GM23338 (cell line): ENCODE data around the gene MRGPRG. TPM values are rescaled to one million over a fixed set of nuclear protein-coding genes. Genes with fewer than 3 reads are reported as not detected.

Experiments
- ATAC-seq: fragments of 200-7000 bp; cut with Tn5 transposase; 3 replicates; pipeline ENCODE4 v1.9.1; 2020
- DNase-seq: peaks from one replicate; pipeline ENCODE4 v3.0.0-alpha.2; 2015; ENCODE audit warnings: low spot score
- H2AFZ ChIP-seq: fragments of 200-600 bp; sonication (generic); 2 replicates; pipeline ENCODE4 v1.8.0; 2016; ENCODE audit warnings: antibody characterized with exemption, mild to moderate bottlenecking, moderate library complexity
- H3F3A ChIP-seq: fragments of 200-600 bp; sonication (generic); replicated peaks from 2 replicates; pipeline ENCODE4 v1.8.0; 2017; ENCODE audit warnings: antibody characterized with exemption, mixed run types, low read depth
- H3K27ac ChIP-seq: fragments of 200-600 bp; sonication (generic); 2 replicates; pipeline ENCODE4 v1.6.1; 2016; ENCODE audit warnings: low read depth
- H3K27me3 ChIP-seq: fragments of 200-600 bp; sonication (generic); 2 replicates; pipeline ENCODE4 v1.8.0; 2016; ENCODE audit warnings: mild to moderate bottlenecking, mixed run types, moderate library complexity; ENCODE audit not compliant: insufficient read depth
- H3K36me3 ChIP-seq: fragments of 200-600 bp; sonication (generic); 2 replicates; pipeline ENCODE4 v1.8.0; 2016; ENCODE audit warnings: mild to moderate bottlenecking; ENCODE audit not compliant: insufficient read depth
- H3K4me1 ChIP-seq: fragments of 200-600 bp; sonication (generic); 2 replicates; pipeline ENCODE4 v1.8.0; 2016; ENCODE audit warnings: mild to moderate bottlenecking, moderate library complexity; ENCODE audit not compliant: insufficient read depth
- H3K4me2 ChIP-seq: fragments of 200-600 bp; sonication (generic); 2 replicates; pipeline ENCODE4 v1.7.1; 2017; ENCODE audit warnings: mixed run types
- H3K4me3 ChIP-seq: fragments of 200-600 bp; sonication (generic); 2 replicates; pipeline ENCODE4 v1.6.1; 2016; ENCODE audit warnings: mixed run types
- H3K79me2 ChIP-seq: fragments of 200-600 bp; sonication (generic); replicated peaks from 2 replicates; pipeline ENCODE4 v1.8.0; 2017; ENCODE audit warnings: mild to moderate bottlenecking; ENCODE audit not compliant: insufficient read depth
- H3K9me2 ChIP-seq: fragments of 200-600 bp; sonication (generic); 2 replicates; pipeline ENCODE4 v1.8.0; 2017; ENCODE audit not compliant: insufficient read depth
- H4K20me1 ChIP-seq: fragments of 200-600 bp; sonication (generic); replicated peaks from 2 replicates; pipeline ENCODE4 v1.8.0; 2017; ENCODE audit warnings: mild to moderate bottlenecking; ENCODE audit not compliant: insufficient read depth
- H3K27ac Mint-ChIP-seq: 2 replicates; pipeline ENCODE4 v1.8.0; 2020; ENCODE audit warnings: inconsistent platforms, mild to moderate bottlenecking, moderate library complexity, mixed read lengths
- H3K27me3 Mint-ChIP-seq: 3 replicates; pipeline ENCODE4 v1.8.0; 2022; ENCODE audit warnings: low read depth, mild to moderate bottlenecking, moderate library complexity, mixed read lengths, inconsistent platforms; ENCODE audit not compliant: insufficient read depth, poor library complexity
- H3K36me3 Mint-ChIP-seq: 3 replicates; pipeline ENCODE4 v1.8.0; 2021; ENCODE audit warnings: low read depth, mild to moderate bottlenecking, inconsistent platforms, moderate library complexity, mixed read lengths
- H3K4me1 Mint-ChIP-seq: 3 replicates; pipeline ENCODE4 v1.8.0; 2020; ENCODE audit warnings: mild to moderate bottlenecking, inconsistent platforms, mixed read lengths
- H3K4me3 Mint-ChIP-seq: 3 replicates; pipeline ENCODE4 v1.8.0; 2021; ENCODE audit warnings: moderate library complexity, mild to moderate bottlenecking, inconsistent platforms, mixed read lengths
- H3K9me3 Mint-ChIP-seq: 3 replicates; pipeline ENCODE4 v1.8.0; 2020; ENCODE audit warnings: moderate library complexity, mild to moderate bottlenecking, inconsistent platforms, mixed read lengths
- CREB1 ChIP-seq: fragments of 250-450 bp; sonication (Bioruptor Pico); IDR thresholded peaks from 2 replicates; pipeline ENCODE4 v1.5.0; 2020; ENCODE audit warnings: low read depth, mild to moderate bottlenecking, moderate library complexity
- EZH2phosphoT487 ChIP-seq: fragments of 200-600 bp; sonication (generic); IDR thresholded peaks from one replicate; pipeline ENCODE4 v1.8.1; 2018; ENCODE audit warnings: antibody characterized with exemption; ENCODE audit not compliant: unreplicated experiment
- NANOG ChIP-seq: IDR thresholded peaks from 2 replicates; pipeline ENCODE4 v1.6.1; 2016; ENCODE audit warnings: antibody characterized with exemption, borderline replicate concordance
- POLR2AphosphoS5 ChIP-seq: IDR thresholded peaks from 2 replicates; pipeline ENCODE4 v1.6.1; 2016; ENCODE audit warnings: antibody characterized with exemption, low read depth
- STAT1 ChIP-seq: IDR thresholded peaks from one replicate; pipeline ENCODE4 v1.6.1; 2016; ENCODE audit warnings: antibody characterized with exemption; ENCODE audit not compliant: unreplicated experiment
- ZNF331 ChIP-seq: fragments of 250-450 bp; sonication (Bioruptor Pico); IDR thresholded peaks from 2 replicates; pipeline ENCODE4 v1.5.0; 2020; ENCODE audit warnings: low read depth, mild to moderate bottlenecking, moderate library complexity
- polyA plus RNA-seq: library from polyadenylated mRNA; unstranded; fragments of >200 nt; fragmentation: Nextera tagmentation; extraction: Ambion mirVana; gene quantifications from 2 replicates; pipeline ENCODE4 v1.2.1, GENCODE V29; 2016
- total RNA-seq: library from RNA; depleted of rRNA; stranded (reverse); fragments of >200 nt; shearing (Covaris generic); gene quantifications from 2 replicates; pipeline ENCODE4 v1.2.3, GENCODE V29; 2014
- TF ChIP-seq, protein P1 (sequence below): IDR thresholded peaks from 2 replicates; pipeline ENCODE4 v1.6.1; 2016; ENCODE audit warnings: antibody characterized with exemption
- TF ChIP-seq, protein P2 (sequence below): IDR thresholded peaks from one replicate; pipeline ENCODE4 v1.6.1; 2018; ENCODE audit warnings: antibody characterized with exemption; ENCODE audit not compliant: unreplicated experiment
- TF ChIP-seq, protein P3 (sequence below): fragments of 250-450 bp; sonication (Bioruptor Pico); IDR thresholded peaks from 2 replicates; pipeline ENCODE4 v1.5.0; 2020; ENCODE audit warnings: mild to moderate bottlenecking, moderate library complexity

The MRGPRG gene
- total and polyA plus RNA-seq, 2 experiments from 2014 or later: not detected

DNA sequence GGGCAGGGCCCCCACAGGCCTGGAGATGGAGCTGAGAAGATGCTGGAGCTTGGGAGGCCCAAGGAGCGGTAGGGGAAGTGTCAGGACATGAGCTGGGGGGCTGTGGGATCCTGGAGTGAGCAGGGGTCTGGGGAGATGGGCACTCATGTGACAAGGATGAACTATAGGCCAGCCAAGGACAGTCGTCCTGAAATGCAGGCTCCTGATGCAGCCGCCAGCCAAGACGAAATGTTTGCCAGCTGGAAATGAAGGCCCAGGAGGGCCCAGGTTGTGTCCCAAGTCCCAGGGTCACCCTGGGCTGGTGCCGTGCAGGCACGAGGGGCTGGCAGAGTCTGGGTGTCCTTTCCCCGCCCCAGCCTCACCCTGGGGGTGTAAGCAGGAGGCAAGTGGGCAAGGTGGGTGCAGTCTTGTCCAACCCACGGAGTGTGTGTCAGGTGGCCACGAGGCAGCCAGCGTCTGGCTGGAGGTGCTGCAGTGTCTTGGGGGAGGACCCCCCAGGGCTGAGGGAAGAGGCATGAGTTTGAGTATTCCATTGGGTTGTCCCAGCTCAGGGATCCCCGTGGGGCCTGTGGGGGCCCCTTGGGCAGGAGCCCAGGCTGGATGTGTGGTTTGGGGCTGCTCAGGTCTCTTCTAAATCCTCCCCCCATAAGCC is 21.4 kb downstream of the MRGPRG start:
- ATAC-seq: no peak
- Histone ChIP-seq H3K4me1 (no peaks in the 10 kb centered on the region), H3K36me3 (no peaks in the 10 kb centered on the region), H3K4me3 (no peak overlapping the region), H3K9me2 (no peaks in the 10 kb centered on the region), H3K79me2 (no peaks in the 10 kb centered on the region), H3F3A (no peaks in the 10 kb centered on the region), H3K27me3 (peaks cover 5% of the 10 kb centered on the region), H2AFZ (no peak overlapping the region), H3K4me2 (no peak overlapping the region), H4K20me1 (no peaks in the 10 kb centered on the region), H3K27ac (no peak overlapping the region)
- DNase-seq: no peak
- H3K9me3 Mint-ChIP-seq: 0 out of 3 replicates have a peak, but pooled peaks cover 2% of the 10 kb centered on the region
- no peak overlapping the region for H3K27ac Mint-ChIP-seq
- no peak overlapping the region for H3K4me3 Mint-ChIP-seq
- H3K36me3 Mint-ChIP-seq: no peaks in the 10 kb centered on the region; the same call in 2 of the 3 replicates
- peaks cover 18% of the 10 kb centered on the region for H3K27me3 Mint-ChIP-seq
- no peak for TF ChIP-seq STAT1
- TF ChIP-seq CREB1: no peak
- H3K4me1 Mint-ChIP-seq: peaks cover 14% of the 10 kb centered on the region

DNA sequence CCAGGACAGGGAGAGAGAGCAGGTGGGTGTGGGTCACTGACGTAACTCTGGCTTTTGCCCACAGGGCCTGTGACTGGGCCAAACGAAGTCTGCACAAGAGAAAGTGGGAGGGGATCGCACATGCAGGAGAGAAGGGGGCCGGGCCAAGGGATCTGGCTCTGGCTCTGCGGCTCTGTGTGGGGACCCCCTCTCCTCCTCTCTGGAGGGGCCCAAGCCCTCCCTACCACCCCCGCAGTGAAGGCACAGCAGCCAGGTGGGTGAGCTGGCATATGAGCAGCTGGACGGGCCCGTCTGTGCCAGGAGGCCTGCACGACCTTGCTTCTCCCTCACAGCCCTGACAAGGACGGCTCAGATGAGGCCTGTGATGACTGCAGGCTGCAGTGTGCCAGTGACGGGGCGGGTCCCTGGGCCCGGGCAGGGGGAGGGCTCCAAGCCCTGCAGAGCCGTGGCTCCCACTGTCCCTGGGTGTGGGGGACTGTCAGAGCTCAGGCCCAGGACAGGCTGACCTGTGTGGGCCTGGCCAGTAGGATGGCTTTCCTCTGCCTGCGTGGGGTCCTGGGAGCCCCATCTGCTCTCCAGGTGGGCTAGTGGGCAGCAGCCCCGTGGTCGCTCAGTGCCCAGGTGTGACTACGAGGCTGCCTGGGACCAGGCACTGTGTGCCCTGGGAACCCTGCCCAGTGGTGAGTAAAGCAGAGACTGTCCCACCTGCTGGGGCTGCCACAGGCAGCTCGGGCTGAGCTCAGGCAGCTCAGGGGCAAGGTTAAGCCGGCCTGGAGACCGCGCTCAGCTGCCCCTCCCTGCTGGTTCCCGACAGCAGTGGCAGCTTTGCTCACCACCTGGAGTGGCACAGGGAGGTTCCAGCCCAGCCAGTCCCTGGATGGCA is 22.2 kb downstream of the MRGPRG start:
- no peak overlapping the region for H3K27ac Mint-ChIP-seq
- DNase-seq (no peak), ATAC-seq (peak; percentile 21)
- Histone ChIP-seq H3K4me1 (no peaks in the 10 kb centered on the region), H3K27ac (no peak overlapping the region), H3K9me2 (no peaks in the 10 kb centered on the region), H2AFZ (no peak overlapping the region), H3K27me3 (no peaks in the 10 kb centered on the region), H3K79me2 (no peaks in the 10 kb centered on the region), H3K4me3 (no peak overlapping the region), H3F3A (no peaks in the 10 kb centered on the region), H4K20me1 (no peaks in the 10 kb centered on the region), H3K4me2 (no peak overlapping the region), H3K36me3 (no peaks in the 10 kb centered on the region)
- H3K27me3 Mint-ChIP-seq: peaks cover 14% of the 10 kb centered on the region
- peaks cover 14% of the 10 kb centered on the region for H3K4me1 Mint-ChIP-seq
- 0 out of 3 replicates have a peak, but pooled peaks cover 3% of the 10 kb centered on the region for H3K9me3 Mint-ChIP-seq
- H3K36me3 Mint-ChIP-seq: no peaks in the 10 kb centered on the region; the same call in 1 of the 3 replicates
- no peak overlapping the region for H3K4me3 Mint-ChIP-seq
- TF ChIP-seq EZH2phosphoT487 (no peak), NANOG (no peak), ZNF331 (no peak), POLR2AphosphoS5 (no peak)
- TF ChIP-seq, protein P1, sequence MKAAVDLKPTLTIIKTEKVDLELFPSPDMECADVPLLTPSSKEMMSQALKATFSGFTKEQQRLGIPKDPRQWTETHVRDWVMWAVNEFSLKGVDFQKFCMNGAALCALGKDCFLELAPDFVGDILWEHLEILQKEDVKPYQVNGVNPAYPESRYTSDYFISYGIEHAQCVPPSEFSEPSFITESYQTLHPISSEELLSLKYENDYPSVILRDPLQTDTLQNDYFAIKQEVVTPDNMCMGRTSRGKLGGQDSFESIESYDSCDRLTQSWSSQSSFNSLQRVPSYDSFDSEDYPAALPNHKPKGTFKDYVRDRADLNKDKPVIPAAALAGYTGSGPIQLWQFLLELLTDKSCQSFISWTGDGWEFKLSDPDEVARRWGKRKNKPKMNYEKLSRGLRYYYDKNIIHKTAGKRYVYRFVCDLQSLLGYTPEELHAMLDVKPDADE: no peak
- TF ChIP-seq, protein P2, sequence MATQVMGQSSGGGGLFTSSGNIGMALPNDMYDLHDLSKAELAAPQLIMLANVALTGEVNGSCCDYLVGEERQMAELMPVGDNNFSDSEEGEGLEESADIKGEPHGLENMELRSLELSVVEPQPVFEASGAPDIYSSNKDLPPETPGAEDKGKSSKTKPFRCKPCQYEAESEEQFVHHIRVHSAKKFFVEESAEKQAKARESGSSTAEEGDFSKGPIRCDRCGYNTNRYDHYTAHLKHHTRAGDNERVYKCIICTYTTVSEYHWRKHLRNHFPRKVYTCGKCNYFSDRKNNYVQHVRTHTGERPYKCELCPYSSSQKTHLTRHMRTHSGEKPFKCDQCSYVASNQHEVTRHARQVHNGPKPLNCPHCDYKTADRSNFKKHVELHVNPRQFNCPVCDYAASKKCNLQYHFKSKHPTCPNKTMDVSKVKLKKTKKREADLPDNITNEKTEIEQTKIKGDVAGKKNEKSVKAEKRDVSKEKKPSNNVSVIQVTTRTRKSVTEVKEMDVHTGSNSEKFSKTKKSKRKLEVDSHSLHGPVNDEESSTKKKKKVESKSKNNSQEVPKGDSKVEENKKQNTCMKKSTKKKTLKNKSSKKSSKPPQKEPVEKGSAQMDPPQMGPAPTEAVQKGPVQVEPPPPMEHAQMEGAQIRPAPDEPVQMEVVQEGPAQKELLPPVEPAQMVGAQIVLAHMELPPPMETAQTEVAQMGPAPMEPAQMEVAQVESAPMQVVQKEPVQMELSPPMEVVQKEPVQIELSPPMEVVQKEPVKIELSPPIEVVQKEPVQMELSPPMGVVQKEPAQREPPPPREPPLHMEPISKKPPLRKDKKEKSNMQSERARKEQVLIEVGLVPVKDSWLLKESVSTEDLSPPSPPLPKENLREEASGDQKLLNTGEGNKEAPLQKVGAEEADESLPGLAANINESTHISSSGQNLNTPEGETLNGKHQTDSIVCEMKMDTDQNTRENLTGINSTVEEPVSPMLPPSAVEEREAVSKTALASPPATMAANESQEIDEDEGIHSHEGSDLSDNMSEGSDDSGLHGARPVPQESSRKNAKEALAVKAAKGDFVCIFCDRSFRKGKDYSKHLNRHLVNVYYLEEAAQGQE: no peak
- TF ChIP-seq, protein P3, sequence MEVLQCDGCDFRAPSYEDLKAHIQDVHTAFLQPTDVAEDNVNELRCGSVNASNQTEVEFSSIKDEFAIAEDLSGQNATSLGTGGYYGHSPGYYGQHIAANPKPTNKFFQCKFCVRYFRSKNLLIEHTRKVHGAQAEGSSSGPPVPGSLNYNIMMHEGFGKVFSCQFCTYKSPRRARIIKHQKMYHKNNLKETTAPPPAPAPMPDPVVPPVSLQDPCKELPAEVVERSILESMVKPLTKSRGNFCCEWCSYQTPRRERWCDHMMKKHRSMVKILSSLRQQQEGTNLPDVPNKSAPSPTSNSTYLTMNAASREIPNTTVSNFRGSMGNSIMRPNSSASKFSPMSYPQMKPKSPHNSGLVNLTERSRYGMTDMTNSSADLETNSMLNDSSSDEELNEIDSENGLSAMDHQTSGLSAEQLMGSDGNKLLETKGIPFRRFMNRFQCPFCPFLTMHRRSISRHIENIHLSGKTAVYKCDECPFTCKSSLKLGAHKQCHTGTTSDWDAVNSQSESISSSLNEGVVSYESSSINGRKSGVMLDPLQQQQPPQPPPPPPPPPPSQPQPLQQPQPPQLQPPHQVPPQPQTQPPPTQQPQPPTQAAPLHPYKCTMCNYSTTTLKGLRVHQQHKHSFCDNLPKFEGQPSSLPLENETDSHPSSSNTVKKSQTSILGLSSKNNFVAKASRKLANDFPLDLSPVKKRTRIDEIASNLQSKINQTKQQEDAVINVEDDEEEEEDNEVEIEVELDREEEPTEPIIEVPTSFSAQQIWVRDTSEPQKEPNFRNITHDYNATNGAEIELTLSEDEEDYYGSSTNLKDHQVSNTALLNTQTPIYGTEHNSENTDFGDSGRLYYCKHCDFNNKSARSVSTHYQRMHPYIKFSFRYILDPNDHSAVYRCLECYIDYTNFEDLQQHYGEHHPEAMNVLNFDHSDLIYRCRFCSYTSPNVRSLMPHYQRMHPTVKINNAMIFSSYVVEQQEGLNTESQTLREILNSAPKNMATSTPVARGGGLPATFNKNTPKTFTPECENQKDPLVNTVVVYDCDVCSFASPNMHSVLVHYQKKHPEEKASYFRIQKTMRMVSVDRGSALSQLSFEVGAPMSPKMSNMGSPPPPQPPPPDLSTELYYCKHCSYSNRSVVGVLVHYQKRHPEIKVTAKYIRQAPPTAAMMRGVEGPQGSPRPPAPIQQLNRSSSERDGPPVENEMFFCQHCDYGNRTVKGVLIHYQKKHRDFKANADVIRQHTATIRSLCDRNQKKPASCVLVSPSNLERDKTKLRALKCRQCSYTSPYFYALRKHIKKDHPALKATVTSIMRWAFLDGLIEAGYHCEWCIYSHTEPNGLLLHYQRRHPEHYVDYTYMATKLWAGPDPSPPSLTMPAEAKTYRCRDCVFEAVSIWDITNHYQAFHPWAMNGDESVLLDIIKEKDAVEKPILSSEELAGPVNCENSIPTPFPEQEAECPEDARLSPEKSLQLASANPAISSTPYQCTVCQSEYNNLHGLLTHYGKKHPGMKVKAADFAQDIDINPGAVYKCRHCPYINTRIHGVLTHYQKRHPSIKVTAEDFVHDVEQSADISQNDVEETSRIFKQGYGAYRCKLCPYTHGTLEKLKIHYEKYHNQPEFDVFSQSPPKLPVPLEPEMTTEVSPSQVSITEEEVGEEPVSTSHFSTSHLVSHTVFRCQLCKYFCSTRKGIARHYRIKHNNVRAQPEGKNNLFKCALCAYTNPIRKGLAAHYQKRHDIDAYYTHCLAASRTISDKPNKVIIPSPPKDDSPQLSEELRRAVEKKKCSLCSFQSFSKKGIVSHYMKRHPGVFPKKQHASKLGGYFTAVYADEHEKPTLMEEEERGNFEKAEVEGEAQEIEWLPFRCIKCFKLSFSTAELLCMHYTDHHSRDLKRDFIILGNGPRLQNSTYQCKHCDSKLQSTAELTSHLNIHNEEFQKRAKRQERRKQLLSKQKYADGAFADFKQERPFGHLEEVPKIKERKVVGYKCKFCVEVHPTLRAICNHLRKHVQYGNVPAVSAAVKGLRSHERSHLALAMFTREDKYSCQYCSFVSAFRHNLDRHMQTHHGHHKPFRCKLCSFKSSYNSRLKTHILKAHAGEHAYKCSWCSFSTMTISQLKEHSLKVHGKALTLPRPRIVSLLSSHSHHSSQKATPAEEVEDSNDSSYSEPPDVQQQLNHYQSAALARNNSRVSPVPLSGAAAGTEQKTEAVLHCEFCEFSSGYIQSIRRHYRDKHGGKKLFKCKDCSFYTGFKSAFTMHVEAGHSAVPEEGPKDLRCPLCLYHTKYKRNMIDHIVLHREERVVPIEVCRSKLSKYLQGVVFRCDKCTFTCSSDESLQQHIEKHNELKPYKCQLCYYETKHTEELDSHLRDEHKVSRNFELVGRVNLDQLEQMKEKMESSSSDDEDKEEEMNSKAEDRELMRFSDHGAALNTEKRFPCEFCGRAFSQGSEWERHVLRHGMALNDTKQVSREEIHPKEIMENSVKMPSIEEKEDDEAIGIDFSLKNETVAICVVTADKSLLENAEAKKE (CRISPR knock-in tag): no peak
